AG04449 (cell line): ENCODE data around the gene PPM1H.
A peak's percentile ranks its signal among the peaks of the same experiment; 100 is the strongest.
"Not testable (repeated sequence)": the region's sequence is repeated elsewhere in the genome, so short reads cannot be mapped to it uniquely, and the experiment has no call there.

Experiments
- CTCF ChIA-PET: fragments of 350-600 bp; formaldehyde crosslinking; extraction: SDS; loops from one replicate; lab custom pipeline; 2021; ENCODE audit warnings: antibody characterized with exemption; lab: Yijun Ruan, JAX
- POLR2A ChIA-PET: fragments of 400-600, 350-600 bp; formaldehyde crosslinking; extraction: SDS; loops from one replicate; lab custom pipeline; 2020; ENCODE audit warnings: antibody characterized with exemption, inconsistent platforms; lab: Yijun Ruan, JAX
- DNase-seq: peaks from one replicate; pipeline ENCODE4 v3.0.0-alpha.2; 2010; ENCODE audit warnings: low read depth, low spot score
- H3K4me3 ChIP-seq: 2 replicates; pipeline ENCODE4 v1.5.1; 2011; ENCODE audit warnings: low read depth, mild to moderate bottlenecking, control low read depth, low read length
- TF ChIP-seq, protein P1 (sequence below): IDR thresholded peaks from one replicate; pipeline ENCODE4 v1.5.1; 2011; ENCODE audit warnings: mild to moderate bottlenecking, moderate library complexity, low read length, control low read depth, inconsistent platforms; ENCODE audit not compliant: insufficient read depth; ENCODE audit errors: missing control alignments

Gene PPM1H

DNA sequence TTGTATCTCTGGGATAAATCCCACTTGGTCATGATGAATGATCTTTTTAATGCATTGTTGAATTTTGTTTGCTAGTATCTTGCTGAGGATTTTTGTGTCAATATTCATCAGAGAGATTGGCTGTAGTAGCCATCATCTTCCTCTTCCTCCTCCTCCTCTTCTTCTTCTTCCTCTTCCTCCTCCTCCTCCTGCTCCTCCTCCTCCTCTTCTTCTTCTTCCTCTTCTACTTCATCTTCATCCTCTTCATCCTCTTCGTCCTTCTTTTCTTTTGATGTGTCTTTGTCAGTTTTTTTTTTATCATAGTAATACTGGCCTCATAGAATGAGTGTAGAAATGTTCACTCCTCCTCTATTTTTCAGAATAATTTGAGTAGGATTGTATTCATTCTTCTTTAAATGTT, 15.4 kb upstream of the PPM1H start:
- DNase-seq: no peak
- H3K4me3 ChIP-seq: no peak overlapping the region
- ChIA-PET POLR2A (no interaction called here), CTCF (no interaction called here)
- TF ChIP-seq, protein P1, sequence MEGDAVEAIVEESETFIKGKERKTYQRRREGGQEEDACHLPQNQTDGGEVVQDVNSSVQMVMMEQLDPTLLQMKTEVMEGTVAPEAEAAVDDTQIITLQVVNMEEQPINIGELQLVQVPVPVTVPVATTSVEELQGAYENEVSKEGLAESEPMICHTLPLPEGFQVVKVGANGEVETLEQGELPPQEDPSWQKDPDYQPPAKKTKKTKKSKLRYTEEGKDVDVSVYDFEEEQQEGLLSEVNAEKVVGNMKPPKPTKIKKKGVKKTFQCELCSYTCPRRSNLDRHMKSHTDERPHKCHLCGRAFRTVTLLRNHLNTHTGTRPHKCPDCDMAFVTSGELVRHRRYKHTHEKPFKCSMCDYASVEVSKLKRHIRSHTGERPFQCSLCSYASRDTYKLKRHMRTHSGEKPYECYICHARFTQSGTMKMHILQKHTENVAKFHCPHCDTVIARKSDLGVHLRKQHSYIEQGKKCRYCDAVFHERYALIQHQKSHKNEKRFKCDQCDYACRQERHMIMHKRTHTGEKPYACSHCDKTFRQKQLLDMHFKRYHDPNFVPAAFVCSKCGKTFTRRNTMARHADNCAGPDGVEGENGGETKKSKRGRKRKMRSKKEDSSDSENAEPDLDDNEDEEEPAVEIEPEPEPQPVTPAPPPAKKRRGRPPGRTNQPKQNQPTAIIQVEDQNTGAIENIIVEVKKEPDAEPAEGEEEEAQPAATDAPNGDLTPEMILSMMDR: no peak

DNA sequence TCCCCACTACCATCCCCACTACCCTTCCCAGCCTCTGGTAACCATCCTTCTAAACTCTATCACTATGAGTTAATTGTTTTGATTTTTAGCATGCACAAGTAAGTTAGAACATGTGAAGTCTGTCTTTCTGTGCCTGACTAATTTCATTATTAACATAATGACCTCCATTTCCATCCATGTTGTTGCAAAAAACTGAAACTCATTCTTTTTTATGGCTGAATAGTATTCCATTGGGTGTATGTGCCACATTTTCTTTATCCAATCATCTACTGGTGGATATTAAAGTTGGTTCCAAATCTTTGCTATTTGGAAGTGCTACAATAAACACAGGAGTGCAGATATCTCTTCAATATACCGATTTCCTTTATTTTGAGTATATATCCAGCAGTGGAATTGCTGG, 13.2 kb upstream of the PPM1H start:
- DNase-seq: no peak
- POLR2A ChIA-PET: no interaction called here
- no peak overlapping the region for H3K4me3 ChIP-seq
- TF ChIP-seq, protein P1: no peak
- CTCF ChIA-PET: no interaction called here

DNA sequence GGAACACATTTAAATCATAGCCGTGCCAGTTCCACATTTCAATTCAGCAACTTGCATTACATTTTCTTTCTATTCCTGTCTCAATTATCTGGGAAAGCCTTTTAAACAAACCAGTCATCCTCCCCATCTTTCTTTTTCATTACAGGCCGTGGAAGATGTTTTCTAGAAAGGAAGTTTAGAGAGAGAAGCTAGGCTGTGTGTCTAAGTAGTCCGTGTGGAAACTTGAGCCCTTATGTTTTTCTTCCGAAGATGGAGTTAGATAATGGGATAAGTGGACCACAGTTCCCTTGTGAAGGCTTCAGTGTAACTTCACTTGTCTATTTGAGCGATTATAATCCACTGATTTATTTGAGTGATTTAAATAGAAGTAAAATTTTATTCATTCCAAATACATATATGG, 12.4 kb upstream of the PPM1H start:
- POLR2A ChIA-PET: no interaction called here
- TF ChIP-seq, protein P1: no peak
- CTCF ChIA-PET: no interaction called here
- no peak overlapping the region for H3K4me3 ChIP-seq
- no peak for DNase-seq

GRCh38 chr12:62943779-62944395, 8.9 kb upstream of the PPM1H start:
- CTCF ChIA-PET: no interaction called here
- TF ChIP-seq, protein P1: no peak
- no peak for DNase-seq
- POLR2A ChIA-PET: no interaction called here
- no peak overlapping the region for H3K4me3 ChIP-seq

GRCh38 chr12:62942316-62942715, 7.4 kb upstream of the PPM1H start:
- DNase-seq, CTCF ChIA-PET, H3K4me3 ChIP-seq, POLR2A ChIA-PET: not testable (repeated sequence)

- POLR2A ChIA-PET: interaction anchor here (0.6 to 1.0 kb wide), 4 partner anchors 12 to 134 kb away, joined by 3 to 5 read pairs (median 4); no protein-coding TSS in a partner anchor
- peak overlapping the region; percentile 71 for H3K4me3 ChIP-seq
- DNase-seq: no peak
- CTCF ChIA-PET: interaction anchor here (0.6 to 5.5 kb wide), 13 partner anchors 9 to 163 kb away, joined by 3 to 38 read pairs (median 4); no protein-coding TSS in a partner anchor
- TF ChIP-seq, protein P1: no peak
Observed at GRCh38 chr12:62934239-62934798, 631 bp downstream of the PPM1H start.
